Prostate gland (tissue), 2 donors: ENCODE measurements around the gene DPY19L1. TPM values are rescaled to one million over a fixed set of nuclear protein-coding genes. Genes with fewer than 3 reads are reported as not detected.

ENCODE experiments used
- DNase-seq: peaks from one replicate; pipeline ENCODE4 v3.0.0-alpha.2; 2019; ENCODE audit warnings: low spot score
- H3K27ac ChIP-seq, 2 donors: fragments of 200-600 bp; sonication (generic); 2 replicates each; pipeline ENCODE4 v1.5.1; 2017 to 2019
- H3K27me3 ChIP-seq: fragments of 200-600 bp; sonication (generic); replicated peaks from 2 replicates; pipeline ENCODE4 v1.5.1; 2019; ENCODE audit not compliant: insufficient read depth
- H3K36me3 ChIP-seq, 2 donors: fragments of 200-600 bp; sonication (generic); 1 replicate in 1 of 2; 2 replicates in 1 of 2; pipeline versions ENCODE4 v1.5.1 to v1.8.1; 2017 to 2019
- H3K4me1 ChIP-seq: fragments of 200-600 bp; sonication (generic); replicated peaks from 2 replicates; pipeline ENCODE4 v1.5.1; 2019
- H3K4me3 ChIP-seq, 2 donors: fragments of 200-600 bp; sonication (generic); 2 replicates each; pipeline ENCODE4 v1.5.1; 2017 to 2019
- H3K9me3 ChIP-seq: fragments of 200-600 bp; sonication (generic); 2 replicates; pipeline ENCODE4 v1.5.1; 2017
- CTCF ChIP-seq, 4 experiments: fragments of 200-600 bp in 2 of 4; fragments of 450-650 bp in 2 of 4; sonication (generic) in 2 of 4; IDR thresholded peaks; 1 replicate in 3 of 4; 2 replicates in 1 of 4; pipeline ENCODE4 v1.5.1; 2016 to 2019; ENCODE audit warnings: antibody characterized with exemption in 4 of 4, mild to moderate bottlenecking in 2 of 4, moderate library complexity in 2 of 4
- POLR2A ChIP-seq: fragments of 450-650 bp; IDR thresholded peaks from one replicate; pipeline ENCODE4 v1.6.1; 2016; ENCODE audit warnings: antibody characterized with exemption, mild to moderate bottlenecking
- POLR2AphosphoS5 ChIP-seq: sonication (generic); formaldehyde crosslinking; IDR thresholded peaks from one replicate; pipeline ENCODE4 v1.6.1; 2017; ENCODE audit warnings: antibody characterized with exemption
- WGBS: methylation state at CpG from one replicate; pipeline ENCODE4 v1.1.5; 2018; 5-methylcytosine and 5-hydroxymethylcytosine counted together
- intact Hi-C: fragments of 100-400 bp; cut with DNase I; formaldehyde crosslinking; loops from one replicate; pipeline ENCODE4 v1.14.2; 2022
- total RNA-seq, 2 donors: library from RNA; depleted of rRNA; stranded (reverse); fragments of >200 nt; gene quantifications; one replicate each; pipeline ENCODE4 v1.1.0, GENCODE V29; 2016

DPY19L1 gene
- total RNA-seq, 2 donors from 2014 or later = 9.0 to 48.5 TPM

DNA sequence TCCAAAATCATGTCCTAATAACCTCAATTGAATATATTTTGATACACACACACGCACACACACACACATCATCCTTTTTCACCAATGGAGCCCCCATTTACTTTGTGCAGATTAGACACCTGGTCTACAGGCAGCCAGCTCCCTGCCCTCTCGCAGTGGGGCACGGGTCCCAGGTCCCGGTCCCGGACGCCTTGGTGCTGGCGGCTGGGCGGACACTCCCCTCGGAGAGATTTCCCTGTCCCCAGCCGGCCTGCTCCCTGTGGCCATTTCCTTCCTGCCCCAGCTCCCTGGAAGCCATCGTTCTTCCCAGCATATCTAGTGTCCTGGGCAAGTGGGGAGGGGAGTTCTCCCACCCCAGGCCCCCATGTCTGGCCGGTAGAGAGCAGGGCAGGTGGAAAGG lies 14.6 kb downstream of the DPY19L1 start:
- Histone ChIP-seq H3K4me3 (no peak overlapping the region), H3K27ac (no peak overlapping the region), H3K36me3 (no peaks in the 10 kb centered on the region), H3K27me3 (no peaks in the 10 kb centered on the region), H3K4me1 (no peaks in the 10 kb centered on the region), H3K9me3 (no peaks in the 10 kb centered on the region)
- TF ChIP-seq POLR2A (no peak), CTCF (IDR thresholded peaks at IDR 0.05) (no peak), POLR2AphosphoS5 (no peak)
- 93% methylated on average over 12 of the region's 12 CpGs for WGBS
- intact Hi-C loops = no loop called here
- DNase-seq = no peak

DNA sequence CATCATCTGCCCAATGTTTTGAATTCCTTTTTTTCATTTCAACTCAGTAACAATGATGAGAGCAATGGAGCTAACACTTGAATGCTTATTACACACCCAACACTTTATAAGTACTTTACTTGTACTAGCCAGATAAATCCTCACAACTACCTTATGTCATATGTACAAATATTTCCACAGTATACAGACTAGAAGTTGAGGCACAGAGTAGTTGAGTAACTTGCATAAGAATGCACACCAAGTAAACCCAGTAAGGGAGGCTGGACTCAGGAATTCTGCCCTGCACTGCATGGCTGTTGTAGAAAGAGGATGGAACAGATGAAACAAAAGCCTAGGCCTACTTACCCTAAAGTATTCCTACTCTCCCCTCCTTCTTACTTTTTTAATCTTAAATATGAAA lies 15.8 kb downstream of the DPY19L1 start:
- TF ChIP-seq POLR2AphosphoS5 (no peak), CTCF (IDR thresholded peaks at IDR 0.05) (no peak), POLR2A (no peak)
- H3K4me1 ChIP-seq = no peaks in the 10 kb centered on the region
- H3K4me3 ChIP-seq = no peak overlapping the region
- H3K36me3 ChIP-seq = no peaks in the 10 kb centered on the region
- DNase-seq = no peak
- no peaks in the 10 kb centered on the region for H3K9me3 ChIP-seq
- intact Hi-C loops = no loop called here
- H3K27me3 ChIP-seq = no peaks in the 10 kb centered on the region
- H3K27ac ChIP-seq = no peak overlapping the region

DNA sequence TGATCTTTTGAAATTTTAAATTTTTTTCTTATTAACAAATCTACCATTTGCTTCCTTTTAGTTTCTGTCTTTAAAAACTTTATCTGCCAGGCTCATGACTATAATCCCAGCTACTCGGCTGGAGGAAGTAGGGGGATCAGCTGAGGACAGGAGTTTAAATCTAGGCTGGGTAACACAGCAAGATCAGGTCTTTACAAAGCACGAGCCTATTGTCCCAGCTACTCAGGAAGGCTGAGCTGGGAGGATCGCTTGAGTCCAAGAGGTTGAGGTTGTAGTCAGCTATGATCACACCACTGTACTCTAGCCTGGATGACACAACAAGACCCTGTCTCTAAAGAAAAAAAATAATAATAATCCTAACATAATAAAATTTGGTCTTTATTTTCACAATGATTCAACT lies 17.5 kb downstream of the DPY19L1 start:
- Histone ChIP-seq H3K27ac (no peak overlapping the region), H3K4me3 (no peak overlapping the region), H3K27me3 (no peaks in the 10 kb centered on the region), H3K9me3 (no peaks in the 10 kb centered on the region), H3K36me3 (no peaks in the 10 kb centered on the region), H3K4me1 (no peaks in the 10 kb centered on the region)
- no peak for TF ChIP-seq POLR2A
- TF ChIP-seq POLR2AphosphoS5 = no peak
- no peak for TF ChIP-seq CTCF (IDR thresholded peaks at IDR 0.05)
- 92% methylated on average over 3 of the region's 3 CpGs for WGBS
- intact Hi-C loops = no loop called here
- DNase-seq = no peak

GRCh38 chr7:35019179-35019729 lies 18.0 kb downstream of the DPY19L1 start:
- H3K27ac ChIP-seq = no peak overlapping the region
- intact Hi-C loops = no loop called here
- no peaks in the 10 kb centered on the region for H3K27me3 ChIP-seq
- no peak for DNase-seq
- no peaks in the 10 kb centered on the region for H3K36me3 ChIP-seq
- no peaks in the 10 kb centered on the region for H3K4me1 ChIP-seq
- 86% methylated on average over 2 of the region's 2 CpGs for WGBS
- TF ChIP-seq POLR2AphosphoS5 = no peak
- no peak for TF ChIP-seq CTCF (IDR thresholded peaks at IDR 0.05)
- no peak for TF ChIP-seq POLR2A
- no peaks in the 10 kb centered on the region for H3K9me3 ChIP-seq
- H3K4me3 ChIP-seq = no peak overlapping the region

DNA sequence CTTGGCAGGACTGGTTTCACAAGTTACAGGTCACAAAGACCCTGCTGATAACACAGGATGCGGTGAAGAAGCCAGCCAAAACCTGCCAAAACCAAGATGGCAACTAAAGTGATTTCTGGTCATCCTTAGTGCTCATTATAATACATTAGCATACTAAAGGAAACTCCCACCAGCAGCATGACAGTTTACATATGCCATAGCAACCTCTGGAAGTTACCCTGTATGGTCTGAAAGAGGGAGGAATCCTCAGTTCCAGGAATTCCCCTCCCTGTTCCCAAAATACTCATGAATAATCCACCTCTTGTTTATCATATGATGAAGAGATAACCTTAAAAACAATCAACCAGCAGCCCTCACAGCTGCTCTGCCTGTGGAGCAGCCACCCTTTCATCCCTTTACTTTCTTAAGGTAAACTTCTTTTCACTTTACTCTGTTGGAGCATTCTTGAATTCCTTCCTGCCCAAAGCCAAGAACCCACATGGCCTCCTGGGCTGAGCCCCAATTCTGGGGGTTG lies 21.9 kb downstream of the DPY19L1 start:
- WGBS = 79% methylated on average over 1 of the region's 1 CpG
- no peak for DNase-seq
- intact Hi-C loops = no loop called here
- Histone ChIP-seq H3K36me3 (no peaks in the 10 kb centered on the region), H3K27me3 (no peaks in the 10 kb centered on the region), H3K4me3 (no peak overlapping the region), H3K4me1 (no peaks in the 10 kb centered on the region), H3K9me3 (no peaks in the 10 kb centered on the region), H3K27ac (no peak overlapping the region)
- TF ChIP-seq POLR2A = no peak
- no peak for TF ChIP-seq CTCF (IDR thresholded peaks at IDR 0.05)
- no peak for TF ChIP-seq POLR2AphosphoS5
